ENCODE results near the gene RBM27.

DNA sequence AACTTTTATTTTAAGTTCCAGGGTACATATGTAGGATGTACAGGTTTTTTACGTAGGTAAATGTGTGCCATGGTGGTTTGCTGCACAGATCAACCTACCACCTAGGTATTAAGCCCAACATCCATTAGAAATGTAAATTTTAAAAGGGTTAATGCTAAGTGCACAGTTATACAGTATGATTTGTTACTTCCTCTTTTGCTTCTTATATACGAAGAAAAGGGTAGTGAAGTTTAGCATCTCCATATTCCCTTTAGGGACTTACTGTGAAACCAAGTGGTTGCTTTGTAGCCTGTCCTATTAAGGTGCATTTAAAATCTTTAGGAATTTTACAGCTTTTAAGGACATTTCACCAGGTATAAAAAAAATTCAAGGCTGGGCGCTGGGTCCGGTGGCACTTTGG, 46.4 kb downstream of the RBM27 start:
- TF ChIP-seq POLR2A (IDR thresholded peaks at IDR 0.05) (no peak), POLR2AphosphoS5 (IDR thresholded peaks at IDR 0.05; ENCODE audit: insufficient read depth in 1 of 2, low read depth in 1 of 2) (no peak)
- TF ChIP-seq, protein P1, sequence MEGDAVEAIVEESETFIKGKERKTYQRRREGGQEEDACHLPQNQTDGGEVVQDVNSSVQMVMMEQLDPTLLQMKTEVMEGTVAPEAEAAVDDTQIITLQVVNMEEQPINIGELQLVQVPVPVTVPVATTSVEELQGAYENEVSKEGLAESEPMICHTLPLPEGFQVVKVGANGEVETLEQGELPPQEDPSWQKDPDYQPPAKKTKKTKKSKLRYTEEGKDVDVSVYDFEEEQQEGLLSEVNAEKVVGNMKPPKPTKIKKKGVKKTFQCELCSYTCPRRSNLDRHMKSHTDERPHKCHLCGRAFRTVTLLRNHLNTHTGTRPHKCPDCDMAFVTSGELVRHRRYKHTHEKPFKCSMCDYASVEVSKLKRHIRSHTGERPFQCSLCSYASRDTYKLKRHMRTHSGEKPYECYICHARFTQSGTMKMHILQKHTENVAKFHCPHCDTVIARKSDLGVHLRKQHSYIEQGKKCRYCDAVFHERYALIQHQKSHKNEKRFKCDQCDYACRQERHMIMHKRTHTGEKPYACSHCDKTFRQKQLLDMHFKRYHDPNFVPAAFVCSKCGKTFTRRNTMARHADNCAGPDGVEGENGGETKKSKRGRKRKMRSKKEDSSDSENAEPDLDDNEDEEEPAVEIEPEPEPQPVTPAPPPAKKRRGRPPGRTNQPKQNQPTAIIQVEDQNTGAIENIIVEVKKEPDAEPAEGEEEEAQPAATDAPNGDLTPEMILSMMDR (IDR thresholded peaks at IDR 0.05), result no peak
